HCT116 (cell line): ENCODE measurements around the gene OXGR1.

Source experiments
- EGR1 ChIP-seq: IDR thresholded peaks from 2 replicates; pipeline ENCODE4 v1.6.1; 2012; ENCODE audit warnings: low read depth
- YY1 ChIP-seq: IDR thresholded peaks from 2 replicates; pipeline ENCODE4 v1.6.1; 2011; ENCODE audit warnings: low read length, low read depth, moderate library complexity, mild to moderate bottlenecking; ENCODE audit not compliant: insufficient replicate concordance; ENCODE audit errors: extremely low read depth
- TF ChIP-seq, protein P1 (sequence below), 3 experiments: fragments of 200-600 bp in 1 of 3; sonication (generic) in 1 of 3; IDR thresholded peaks in 2 of 3; conservative IDR thresholded peaks in 1 of 3; 2 replicates each; pipeline ENCODE4 v1.5.1; 2012 to 2017; ENCODE audit warnings: low read depth in 2 of 3, low read length in 2 of 3, antibody characterized with exemption in 1 of 3, borderline replicate concordance in 1 of 3, control low read depth in 1 of 3, mild to moderate bottlenecking in 1 of 3, mixed read lengths in 1 of 3, mixed run types in 1 of 3, moderate library complexity in 1 of 3; ENCODE audit not compliant: insufficient read depth in 1 of 3

DNA sequence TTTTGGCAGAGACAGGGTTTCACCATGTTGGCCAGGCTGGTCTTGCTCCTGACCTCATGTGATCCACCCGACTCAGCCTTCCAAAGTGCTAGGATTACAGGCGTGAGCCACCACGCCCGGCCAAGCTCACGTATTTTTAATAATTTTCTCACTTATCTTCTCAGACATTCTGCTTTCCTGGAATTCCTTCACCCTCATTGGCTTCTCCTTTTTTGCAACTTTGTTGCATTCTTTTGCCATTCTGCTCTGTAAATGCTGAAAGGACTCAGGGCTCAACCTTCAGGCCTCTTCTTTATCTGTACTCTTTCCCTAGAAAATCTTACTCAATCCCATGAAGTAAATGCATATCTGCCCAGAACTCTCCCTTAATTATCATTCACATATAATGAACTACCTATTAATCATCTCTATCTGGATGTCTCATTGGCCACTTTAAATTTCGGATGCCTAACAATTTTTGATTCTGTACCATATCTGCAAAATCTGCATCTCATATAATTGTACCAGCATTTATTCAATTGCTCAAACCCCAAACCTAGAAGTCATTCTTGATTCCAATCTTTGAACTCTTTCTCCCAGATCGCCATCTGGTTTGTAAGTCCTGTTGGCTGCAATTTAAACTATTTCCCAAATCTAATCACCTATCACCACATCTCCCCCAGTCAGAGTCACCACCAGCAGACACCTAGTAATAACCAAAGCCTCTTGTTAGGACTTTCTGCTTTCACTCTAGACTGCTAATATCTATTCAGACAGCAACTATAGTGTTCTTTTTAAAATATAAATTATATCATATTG lies 18.2 kb upstream of the OXGR1 start:
- TF ChIP-seq YY1 (no peak), EGR1 (no peak)
- TF ChIP-seq, protein P1, sequence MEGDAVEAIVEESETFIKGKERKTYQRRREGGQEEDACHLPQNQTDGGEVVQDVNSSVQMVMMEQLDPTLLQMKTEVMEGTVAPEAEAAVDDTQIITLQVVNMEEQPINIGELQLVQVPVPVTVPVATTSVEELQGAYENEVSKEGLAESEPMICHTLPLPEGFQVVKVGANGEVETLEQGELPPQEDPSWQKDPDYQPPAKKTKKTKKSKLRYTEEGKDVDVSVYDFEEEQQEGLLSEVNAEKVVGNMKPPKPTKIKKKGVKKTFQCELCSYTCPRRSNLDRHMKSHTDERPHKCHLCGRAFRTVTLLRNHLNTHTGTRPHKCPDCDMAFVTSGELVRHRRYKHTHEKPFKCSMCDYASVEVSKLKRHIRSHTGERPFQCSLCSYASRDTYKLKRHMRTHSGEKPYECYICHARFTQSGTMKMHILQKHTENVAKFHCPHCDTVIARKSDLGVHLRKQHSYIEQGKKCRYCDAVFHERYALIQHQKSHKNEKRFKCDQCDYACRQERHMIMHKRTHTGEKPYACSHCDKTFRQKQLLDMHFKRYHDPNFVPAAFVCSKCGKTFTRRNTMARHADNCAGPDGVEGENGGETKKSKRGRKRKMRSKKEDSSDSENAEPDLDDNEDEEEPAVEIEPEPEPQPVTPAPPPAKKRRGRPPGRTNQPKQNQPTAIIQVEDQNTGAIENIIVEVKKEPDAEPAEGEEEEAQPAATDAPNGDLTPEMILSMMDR (IDR thresholded peaks at IDR 0.05 in 2 of 3, conservative IDR thresholded peaks at IDR 0.05 in 1 of 3; ENCODE audit: borderline replicate concordance in 1 of 3, insufficient read depth in 1 of 3, low read depth in 2 of 3, low read length in 2 of 3): no peak
